CD4-positive, alpha-beta T cell treated with Interferon alpha-2 for 1 hour (primary cell): ENCODE measurements around the gene BYSL.

Experiments
- DNase-seq, 2 donors: peaks; one replicate each; pipeline ENCODE4 v3.0.0-alpha.2; 2020 to 2022

BYSL gene

DNA sequence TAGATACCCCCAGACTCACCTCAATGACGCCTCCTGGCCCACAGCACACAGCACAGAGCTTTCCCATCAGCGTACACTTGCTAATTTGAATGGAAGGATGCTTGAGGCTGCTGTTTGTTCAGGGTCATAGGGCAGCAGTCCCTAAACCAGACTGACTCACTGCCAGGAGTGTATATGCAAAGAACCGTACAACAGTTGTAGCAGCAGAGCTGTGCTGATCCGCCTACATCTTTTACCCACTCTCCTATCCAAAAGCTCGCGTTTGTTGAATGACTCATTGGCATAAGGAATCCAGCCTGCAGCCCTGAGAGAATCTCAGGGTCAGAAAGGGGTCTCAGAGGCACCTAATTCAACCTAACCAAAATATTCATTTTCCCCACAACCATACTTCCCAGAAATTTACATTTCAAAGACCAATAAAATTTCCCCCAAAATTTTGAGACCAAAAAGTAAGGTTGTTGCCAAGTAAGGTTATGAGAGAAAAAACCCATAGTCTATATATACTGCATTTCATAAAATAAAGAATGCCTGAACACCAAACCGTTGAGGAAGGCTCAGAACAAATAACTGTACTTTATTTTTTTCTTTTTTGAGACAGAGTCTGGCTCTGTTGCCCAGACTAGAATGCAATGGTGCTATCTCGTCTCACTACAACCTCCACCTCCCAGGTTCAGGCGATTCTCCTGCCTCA is 55.6 kb downstream of the BYSL start:
- DNase-seq, result no peak
